Fibroblast of lung (primary cell): Measurements from ENCODE around the gene CALN1. TPM values are rescaled to one million over a fixed set of nuclear protein-coding genes. Genes with fewer than 3 reads are reported as not detected.

ENCODE experiments used
- DNase-seq, 2 donors: peaks; one replicate each; pipeline versions ENCODE4 v3.0.0 to v3.0.0-alpha.2; 2010; ENCODE audit warnings: low read depth in 2 of 2
- H2AFZ ChIP-seq: 2 replicates; pipeline ENCODE4 v1.5.1; 2012; ENCODE audit warnings: low read length, control low read depth, inconsistent platforms
- H3K27ac ChIP-seq: 2 replicates; pipeline ENCODE4 v1.5.1; 2011; ENCODE audit warnings: low read length, control low read depth; ENCODE audit not compliant: insufficient read depth
- H3K27me3 ChIP-seq: 2 replicates; pipeline ENCODE4 v1.5.1; 2011; ENCODE audit warnings: mild to moderate bottlenecking, low read length; ENCODE audit not compliant: control insufficient read depth, insufficient read depth
- H3K36me3 ChIP-seq: 2 replicates; pipeline ENCODE4 v1.5.1; 2011; ENCODE audit warnings: low read length; ENCODE audit not compliant: control insufficient read depth, insufficient read depth
- H3K4me1 ChIP-seq: 2 replicates; pipeline ENCODE4 v1.5.1; 2011; ENCODE audit warnings: low read length; ENCODE audit not compliant: control insufficient read depth, insufficient read depth; ENCODE audit errors: extremely low read depth
- H3K4me2 ChIP-seq: 2 replicates; pipeline ENCODE4 v1.5.1; 2011; ENCODE audit warnings: low read length, control low read depth; ENCODE audit not compliant: insufficient read depth; ENCODE audit errors: extremely low read depth
- H3K4me3 ChIP-seq, 4 experiments: fragments of 200-600 bp in 1 of 4; sonication (generic) in 1 of 4; replicated peaks in 1 of 4; 2 replicates each; pipeline ENCODE4 v1.5.1; 2011 to 2016; ENCODE audit warnings: low read length in 4 of 4, low read depth in 3 of 4, mild to moderate bottlenecking in 3 of 4, control low read depth in 2 of 4, inconsistent platforms in 1 of 4, mixed read lengths in 1 of 4; ENCODE audit not compliant: insufficient read depth in 1 of 4; ENCODE audit errors: control extremely low read depth in 1 of 4
- H3K79me2 ChIP-seq: 2 replicates; pipeline ENCODE4 v1.5.1; 2012; ENCODE audit warnings: mild to moderate bottlenecking, low read length, inconsistent platforms; ENCODE audit not compliant: control insufficient read depth, insufficient read depth
- H3K9ac ChIP-seq: 2 replicates; pipeline ENCODE4 v1.5.1; 2011; ENCODE audit warnings: mild to moderate bottlenecking, low read length, control low read depth; ENCODE audit not compliant: insufficient read depth
- H3K9me3 ChIP-seq: 2 replicates; pipeline ENCODE4 v1.5.1; 2012; ENCODE audit warnings: low read depth, low read length; ENCODE audit not compliant: control insufficient read depth, insufficient read depth
- H4K20me1 ChIP-seq: 2 replicates; pipeline ENCODE4 v1.5.1; 2011; ENCODE audit warnings: low read length; ENCODE audit not compliant: control insufficient read depth, insufficient read depth; ENCODE audit errors: extremely low read depth
- CTCF ChIP-seq, 2 donors: IDR thresholded peaks in 1 of 2; conservative IDR thresholded peaks in 1 of 2; 1 replicate in 1 of 2; 2 replicates in 1 of 2; pipeline ENCODE4 v1.5.1; 2011 to 2012; ENCODE audit warnings: low read length in 2 of 2, control low read depth in 1 of 2, inconsistent platforms in 1 of 2, low read depth in 1 of 2, mild to moderate bottlenecking in 1 of 2
- EZH2 ChIP-seq: IDR thresholded peaks from 2 replicates; pipeline ENCODE4 v1.5.1; 2012; ENCODE audit warnings: low read length, control low read depth, mild to moderate bottlenecking; ENCODE audit errors: missing control alignments
- polyA plus RNA-seq, 2 donors: library from polyadenylated mRNA; depleted of rRNA in 1 of 2; stranded (reverse) in 1 of 2; unstranded in 1 of 2; fragments of >200 nt; gene quantifications; 2 replicates each; pipeline ENCODE4 v1.2.1, GENCODE V29; 2011 to 2012; ENCODE audit warnings: missing spikeins in 1 of 2
- total RNA-seq: library from RNA; depleted of rRNA; stranded (reverse); fragments of >200 nt; gene quantifications from 2 replicates; pipeline ENCODE4 v1.2.1, GENCODE V29; 2014

Gene CALN1
- total and polyA plus RNA-seq, 2 donors (not counting 1 experiment from before 2014, with no cell fraction given), result not detected

GRCh38 chr7:71991586-71991985 lies 420.6 kb downstream of the CALN1 start:
- H3K9ac ChIP-seq, result no peak overlapping the region
- H4K20me1 ChIP-seq, result no peaks in the 10 kb centered on the region
- H3K9me3 ChIP-seq, result no peaks in the 10 kb centered on the region
- H2AFZ ChIP-seq, result no peak overlapping the region
- H3K79me2 ChIP-seq, result no peaks in the 10 kb centered on the region
- H3K27ac ChIP-seq, result no peak overlapping the region
- no peak overlapping the region for H3K4me2 ChIP-seq
- H3K36me3 ChIP-seq, result no peaks in the 10 kb centered on the region
- H3K27me3 ChIP-seq, result no peaks in the 10 kb centered on the region
- TF ChIP-seq CTCF (conservative IDR thresholded peaks at IDR 0.05 in 1 of 2, IDR thresholded peaks at IDR 0.05 in 1 of 2; ENCODE audit: low read depth in 1 of 2, low read length in 2 of 2) (no peak), EZH2 (no peak)
- no peak for DNase-seq
- no peak overlapping the region for H3K4me3 ChIP-seq
- H3K4me1 ChIP-seq, result no peaks in the 10 kb centered on the region

GRCh38 chr7:71990138-71990462 lies 422.0 kb downstream of the CALN1 start:
- H3K9ac ChIP-seq, result no peak overlapping the region
- TF ChIP-seq EZH2 (no peak), CTCF (conservative IDR thresholded peaks at IDR 0.05 in 1 of 2, IDR thresholded peaks at IDR 0.05 in 1 of 2; ENCODE audit: low read depth in 1 of 2, low read length in 2 of 2) (no peak)
- no peaks in the 10 kb centered on the region for H3K27me3 ChIP-seq
- H3K4me2 ChIP-seq, result no peak overlapping the region
- no peaks in the 10 kb centered on the region for H4K20me1 ChIP-seq
- H3K79me2 ChIP-seq, result no peaks in the 10 kb centered on the region
- H3K4me3 ChIP-seq, result no peak overlapping the region
- H3K27ac ChIP-seq, result no peak overlapping the region
- no peaks in the 10 kb centered on the region for H3K4me1 ChIP-seq
- H2AFZ ChIP-seq, result no peak overlapping the region
- H3K36me3 ChIP-seq, result no peaks in the 10 kb centered on the region
- no peaks in the 10 kb centered on the region for H3K9me3 ChIP-seq
- DNase-seq, result no peak

GRCh38 chr7:71988201-71988600 lies 423.9 kb downstream of the CALN1 start:
- Histone ChIP-seq H3K36me3 (no peaks in the 10 kb centered on the region), H3K4me3 (no peak overlapping the region), H2AFZ (no peak overlapping the region), H3K79me2 (no peaks in the 10 kb centered on the region), H3K9ac (no peak overlapping the region), H3K27me3 (no peaks in the 10 kb centered on the region), H3K4me2 (no peak overlapping the region), H4K20me1 (no peaks in the 10 kb centered on the region), H3K4me1 (no peaks in the 10 kb centered on the region), H3K9me3 (no peaks in the 10 kb centered on the region), H3K27ac (no peak overlapping the region)
- DNase-seq, result no peak
- TF ChIP-seq EZH2 (no peak), CTCF (conservative IDR thresholded peaks at IDR 0.05 in 1 of 2, IDR thresholded peaks at IDR 0.05 in 1 of 2; ENCODE audit: low read depth in 1 of 2, low read length in 2 of 2) (no peak)
